Keratinocyte (primary cell): Measurements from ENCODE around the gene FIZ1. TPM values are rescaled to one million over a fixed set of nuclear protein-coding genes. Genes with fewer than 3 reads are reported as not detected.

Source experiments
- DNase-seq: peaks from one replicate; pipeline ENCODE4 v3.0.0-alpha.2; 2011; ENCODE audit warnings: low read depth, missing footprints, low spot score
- FAIRE-seq: peaks from 2 replicates; lab custom pipeline; 2011; peaks lifted over from hg19 to GRCh38; lab: Jason Lieb, UNC
- H2AFZ ChIP-seq: 2 replicates; pipeline ENCODE4 v1.6.0; 2012; ENCODE audit warnings: low read length, control low read depth, inconsistent platforms; ENCODE audit not compliant: control insufficient read depth
- H3K27ac ChIP-seq: 2 replicates; pipeline ENCODE4 v1.5.1; 2011; ENCODE audit warnings: low read length; ENCODE audit not compliant: control insufficient read depth, insufficient read depth
- H3K27me3 ChIP-seq: 3 replicates; pipeline ENCODE4 v1.6.0; 2011; ENCODE audit warnings: low read length; ENCODE audit not compliant: control insufficient read depth, insufficient read depth; ENCODE audit errors: extremely low read depth
- H3K36me3 ChIP-seq, 2 experiments: 2 replicates in 1 of 2; 3 replicates in 1 of 2; pipeline ENCODE4 v1.5.1; 2011; ENCODE audit warnings: low read length in 2 of 2, mild to moderate bottlenecking in 1 of 2; ENCODE audit not compliant: control insufficient read depth in 2 of 2, insufficient read depth in 2 of 2; ENCODE audit errors: extremely low read depth in 1 of 2
- H3K4me1 ChIP-seq: 3 replicates; pipeline ENCODE4 v1.5.1; 2011; ENCODE audit warnings: low read length; ENCODE audit not compliant: control insufficient read depth, insufficient read depth; ENCODE audit errors: extremely low read depth
- H3K4me2 ChIP-seq: 3 replicates; pipeline ENCODE4 v1.6.0; 2011; ENCODE audit warnings: low read depth, low read length; ENCODE audit not compliant: control insufficient read depth, insufficient read depth; ENCODE audit errors: extremely low read depth
- H3K4me3 ChIP-seq, 3 experiments: fragments of 200-600 bp in 1 of 3; sonication (generic) in 1 of 3; 2 replicates in 2 of 3; 3 replicates in 1 of 3; pipeline ENCODE4 v1.5.1; 2011 to 2016; ENCODE audit warnings: low read length in 3 of 3, mild to moderate bottlenecking in 3 of 3, control low read depth in 2 of 3, inconsistent platforms in 1 of 3, low read depth in 1 of 3, mixed read lengths in 1 of 3, mixed run types in 1 of 3, moderate library complexity in 1 of 3; ENCODE audit not compliant: control insufficient read depth in 2 of 3, insufficient read depth in 2 of 3; ENCODE audit errors: extremely low read depth in 1 of 3
- H3K79me2 ChIP-seq: 2 replicates; pipeline ENCODE4 v1.6.0; 2012; ENCODE audit warnings: low read length; ENCODE audit not compliant: control insufficient read depth, insufficient read depth
- H3K9ac ChIP-seq: 3 replicates; pipeline ENCODE4 v1.6.0; 2011; ENCODE audit warnings: low read length; ENCODE audit not compliant: control insufficient read depth, insufficient read depth; ENCODE audit errors: extremely low read depth
- H3K9me1 ChIP-seq: 3 replicates; pipeline ENCODE4 v1.6.0; 2011; ENCODE audit warnings: low read length; ENCODE audit not compliant: control insufficient read depth, insufficient read depth; ENCODE audit errors: extremely low read depth
- H3K9me3 ChIP-seq: 2 replicates; pipeline ENCODE4 v1.5.1; 2012; ENCODE audit warnings: low read depth, low read length; ENCODE audit not compliant: control insufficient read depth
- H4K20me1 ChIP-seq: 3 replicates; pipeline ENCODE4 v1.6.0; 2011; ENCODE audit warnings: low read length; ENCODE audit not compliant: control insufficient read depth, insufficient read depth; ENCODE audit errors: extremely low read depth
- EZH2 ChIP-seq: IDR thresholded peaks from one replicate; pipeline ENCODE4 v1.6.1; 2012; ENCODE audit warnings: inconsistent platforms, mild to moderate bottlenecking, low read length, moderate library complexity
- dilution Hi-C: fragments of 300-500 bp; cut with MboI; formaldehyde crosslinking; loops from one replicate; pipeline ENCODE4 v1.7.0; 2020; ENCODE audit warnings: low sequenced_read_pairs; ENCODE audit not compliant: extremely low pct_ligation_motif_present
- polyA plus RNA-seq, 5 experiments: library from polyadenylated mRNA; depleted of rRNA in 3 of 5; stranded (reverse) in 3 of 5; stranded (forward) in 1 of 5; unstranded in 1 of 5; fragments of >200 nt; gene quantifications; 1 replicate in 1 of 5; 2 replicates in 3 of 5; 3 replicates in 1 of 5; pipeline versions ENCODE4 v1.2.1 to v1.2.3, GENCODE V29; 2011 to 2012; ENCODE audit warnings: missing spikeins in 2 of 5, low read depth in 1 of 5, low replicate concordance in 1 of 5
- TF ChIP-seq, protein P1 (sequence below), 3 experiments: IDR thresholded peaks in 1 of 3; conservative IDR thresholded peaks in 1 of 3; optimal IDR thresholded peaks in 1 of 3; 2 replicates in 2 of 3; 3 replicates in 1 of 3; pipeline versions ENCODE3 to v1.5.1; 2011; ENCODE audit warnings: low read length in 3 of 3, mild to moderate bottlenecking in 3 of 3, moderate library complexity in 2 of 3, control low read depth in 1 of 3, inconsistent platforms in 1 of 3; ENCODE audit not compliant: insufficient read depth in 2 of 3; ENCODE audit errors: extremely low read depth in 1 of 3

The FIZ1 gene
- polyA plus RNA-seq, 1 donor (not counting 4 experiments of a cell fraction or from before 2014, with no cell fraction given), result 2.7 TPM

GRCh38 chr19:55554741-55555152 is 44.6 kb downstream of the FIZ1 start:
- Histone ChIP-seq H3K4me2 (no peak overlapping the region), H3K79me2 (no peaks in the 10 kb centered on the region), H3K9ac (no peak overlapping the region), H3K9me3 (no peaks in the 10 kb centered on the region), H3K4me1 (no peaks in the 10 kb centered on the region), H3K9me1 (no peaks in the 10 kb centered on the region), H3K27ac (no peak overlapping the region), H3K4me3 (no peak overlapping the region), H4K20me1 (no peaks in the 10 kb centered on the region), H2AFZ (no peak overlapping the region), H3K27me3 (no peaks in the 10 kb centered on the region), H3K36me3 (no peaks in the 10 kb centered on the region)
- TF ChIP-seq EZH2, result no peak
- TF ChIP-seq, protein P1, sequence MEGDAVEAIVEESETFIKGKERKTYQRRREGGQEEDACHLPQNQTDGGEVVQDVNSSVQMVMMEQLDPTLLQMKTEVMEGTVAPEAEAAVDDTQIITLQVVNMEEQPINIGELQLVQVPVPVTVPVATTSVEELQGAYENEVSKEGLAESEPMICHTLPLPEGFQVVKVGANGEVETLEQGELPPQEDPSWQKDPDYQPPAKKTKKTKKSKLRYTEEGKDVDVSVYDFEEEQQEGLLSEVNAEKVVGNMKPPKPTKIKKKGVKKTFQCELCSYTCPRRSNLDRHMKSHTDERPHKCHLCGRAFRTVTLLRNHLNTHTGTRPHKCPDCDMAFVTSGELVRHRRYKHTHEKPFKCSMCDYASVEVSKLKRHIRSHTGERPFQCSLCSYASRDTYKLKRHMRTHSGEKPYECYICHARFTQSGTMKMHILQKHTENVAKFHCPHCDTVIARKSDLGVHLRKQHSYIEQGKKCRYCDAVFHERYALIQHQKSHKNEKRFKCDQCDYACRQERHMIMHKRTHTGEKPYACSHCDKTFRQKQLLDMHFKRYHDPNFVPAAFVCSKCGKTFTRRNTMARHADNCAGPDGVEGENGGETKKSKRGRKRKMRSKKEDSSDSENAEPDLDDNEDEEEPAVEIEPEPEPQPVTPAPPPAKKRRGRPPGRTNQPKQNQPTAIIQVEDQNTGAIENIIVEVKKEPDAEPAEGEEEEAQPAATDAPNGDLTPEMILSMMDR (optimal IDR thresholded peaks at IDR 0.05 in 1 of 3, IDR thresholded peaks at IDR 0.05 in 1 of 3, conservative IDR thresholded peaks at IDR 0.05 in 1 of 3; ENCODE audit: extremely low read depth in 1 of 3, insufficient read depth in 2 of 3, low read length in 3 of 3), result no peak
- no peak for DNase-seq
- no peak for FAIRE-seq
- dilution Hi-C loops, result no loop called here

- no peak overlapping the region for H2AFZ ChIP-seq
- dilution Hi-C loops, result no loop called here
- H3K9ac ChIP-seq, result no peak overlapping the region
- H3K9me1 ChIP-seq, result no peaks in the 10 kb centered on the region
- H3K27me3 ChIP-seq, result no peaks in the 10 kb centered on the region
- H3K79me2 ChIP-seq, result no peaks in the 10 kb centered on the region
- H4K20me1 ChIP-seq, result no peaks in the 10 kb centered on the region
- TF ChIP-seq EZH2, result no peak
- TF ChIP-seq, protein P1 (optimal IDR thresholded peaks at IDR 0.05 in 1 of 3, IDR thresholded peaks at IDR 0.05 in 1 of 3, conservative IDR thresholded peaks at IDR 0.05 in 1 of 3; ENCODE audit: extremely low read depth in 1 of 3, insufficient read depth in 2 of 3, low read length in 3 of 3), result no peak
- H3K4me2 ChIP-seq, result no peak overlapping the region
- no peaks in the 10 kb centered on the region for H3K36me3 ChIP-seq
- H3K27ac ChIP-seq, result no peak overlapping the region
- DNase-seq (no peak), FAIRE-seq (no peak)
- peaks cover 3% of the 10 kb centered on the region for H3K4me1 ChIP-seq
- H3K4me3 ChIP-seq, result no peak overlapping the region
- H3K9me3 ChIP-seq, result no peaks in the 10 kb centered on the region
These were observed 45.0 kb downstream of the FIZ1 start for GRCh38 chr19:55554302-55554701.
